Transverse colon (tissue), 4 donors: ENCODE results near the gene DLGAP1. TPM values are rescaled to one million over a fixed set of nuclear protein-coding genes. Genes with fewer than 3 reads are reported as not detected.
A peak's percentile ranks its signal among the peaks of the same experiment; 100 is the strongest.

ENCODE experiments used
- DNase-seq: peaks from one replicate; pipeline ENCODE4 v3.0.0-alpha.2; 2019
- H3K27ac ChIP-seq, 4 donors: fragments of 200-600 bp; sonication (generic); 2 replicates each; pipeline ENCODE4 v1.5.1; 2016 to 2018; ENCODE audit warnings: inconsistent platforms in 4 of 4
- H3K27me3 ChIP-seq: fragments of 200-600 bp; sonication (generic); 2 replicates; pipeline ENCODE4 v1.5.1; 2017; ENCODE audit warnings: inconsistent platforms
- H3K36me3 ChIP-seq, 4 donors: fragments of 200-600 bp; sonication (generic); 2 replicates each; pipeline ENCODE4 v1.5.1; 2017 to 2019; ENCODE audit warnings: inconsistent platforms in 4 of 4
- H3K4me1 ChIP-seq, 4 donors: fragments of 200-600 bp; sonication (generic); 2 replicates each; pipeline ENCODE4 v1.5.1; 2017 to 2020; ENCODE audit warnings: inconsistent platforms in 4 of 4
- H3K4me3 ChIP-seq, 4 donors: fragments of 200-600 bp; sonication (generic); 1 replicate in 1 of 4; 2 replicates in 3 of 4; pipeline versions ENCODE4 v1.5.1 to v1.6.1; 2017 to 2019; ENCODE audit warnings: inconsistent platforms in 4 of 4
- H3K9me3 ChIP-seq, 2 donors: fragments of 200-600 bp; sonication (generic); 2 replicates each; pipeline ENCODE4 v1.5.1; 2017 to 2019; ENCODE audit warnings: inconsistent platforms in 2 of 2
- CTCF ChIP-seq, 5 experiments: fragments of 200-600 bp in 3 of 5; fragments of 450-650 bp in 2 of 5; sonication (generic) in 3 of 5; IDR thresholded peaks; 1 replicate in 2 of 5; 2 replicates in 3 of 5; pipeline ENCODE4 v1.5.1; 2016 to 2017; ENCODE audit warnings: antibody characterized with exemption in 5 of 5, inconsistent platforms in 3 of 5, mild to moderate bottlenecking in 2 of 5, moderate library complexity in 1 of 5
- EP300 ChIP-seq: sonication (generic); formaldehyde crosslinking; IDR thresholded peaks from one replicate; pipeline ENCODE4 v1.6.1; 2017; ENCODE audit warnings: antibody characterized with exemption, low read depth
- POLR2A ChIP-seq: fragments of 450-650 bp; IDR thresholded peaks from one replicate; pipeline ENCODE4 v1.6.1; 2016; ENCODE audit warnings: antibody characterized with exemption, mild to moderate bottlenecking, moderate library complexity
- POLR2AphosphoS5 ChIP-seq, 3 donors: sonication (generic); formaldehyde crosslinking; IDR thresholded peaks; one replicate each; pipeline ENCODE4 v1.6.1; 2016; ENCODE audit warnings: antibody characterized with exemption in 3 of 3
- WGBS, 2 donors: methylation state at CpG; one replicate each; pipeline ENCODE4 v1.1.5; 2018; ENCODE audit warnings: low coverage in 1 of 2; 5-methylcytosine and 5-hydroxymethylcytosine counted together
- in situ Hi-C, 4 donors: fragments of 200-750 bp; cut with MboI; loops; one replicate each; pipeline versions ENCODE4 v1.15.0 to v1.15.1; 2017; ENCODE audit warnings: low sequenced_read_pairs in 3 of 4, low pct_ligation_motif_present in 1 of 4, low pct_unique_long_range_greater_than_20kb in 1 of 4
- intact Hi-C: fragments of 100-400 bp; cut with DNase I; formaldehyde crosslinking; loops from one replicate; pipeline ENCODE4 v1.15.1; 2023; ENCODE audit warnings: low total_unique reads
- total RNA-seq, 4 donors: library from RNA; depleted of rRNA; stranded (reverse); fragments of >200 nt; gene quantifications; one replicate each; pipeline ENCODE4 v1.1.0, GENCODE V29; 2016

Gene DLGAP1
- total RNA-seq, 4 donors from 2014 or later: 2.7 to 7.2 (median 3.3) TPM

DNA sequence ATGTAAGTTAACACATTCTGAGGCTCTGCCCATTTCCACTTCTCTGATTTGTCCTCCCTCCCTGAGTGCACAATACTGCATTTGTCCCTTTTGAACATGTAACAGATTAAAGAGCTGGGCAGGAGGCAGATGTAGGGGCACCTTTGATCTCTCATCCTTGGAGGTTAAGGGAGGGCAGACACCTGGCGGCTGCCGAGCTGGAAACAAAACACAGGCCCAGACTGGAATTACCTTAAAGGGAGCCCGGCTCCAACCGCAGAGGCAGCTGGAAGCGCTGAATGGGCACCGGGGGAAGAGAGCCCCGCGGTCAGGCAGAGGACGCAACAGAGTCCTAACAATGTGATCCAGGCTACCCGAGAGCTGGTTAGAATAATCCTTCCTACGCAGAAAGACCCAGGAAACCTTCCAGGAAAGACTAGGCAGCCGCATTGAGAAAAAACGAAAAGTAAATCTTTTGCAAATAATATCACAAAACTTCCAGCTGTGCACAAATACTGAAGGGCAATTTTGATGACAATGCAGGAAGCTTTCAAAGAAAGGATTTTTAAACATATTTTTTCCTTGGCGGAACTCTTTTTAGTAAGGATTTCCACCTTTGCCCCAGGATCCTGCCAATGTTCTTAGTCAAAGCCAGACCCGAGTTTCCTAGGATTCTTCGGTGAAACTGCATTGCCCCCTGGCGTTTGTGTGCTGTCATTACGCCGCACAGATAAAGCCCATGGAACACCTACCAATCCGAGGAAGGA lies 789.2 kb downstream of the DLGAP1 start:
- no peaks in the 10 kb centered on the region for H3K27me3 ChIP-seq
- no peaks in the 10 kb centered on the region for H3K9me3 ChIP-seq
- intact Hi-C loops (loop anchor here (5.0 kb wide), 2 partner anchors 214 to 379 kb away; partner anchors contain the start of gene TGIF1), in situ Hi-C loops (loop anchor here (5.0 to 10.0 kb wide), 4 partner anchors 71 to 391 kb away; no protein-coding TSS in a partner anchor)
- peak; percentile 88 for DNase-seq
- no peaks in the 10 kb centered on the region for H3K36me3 ChIP-seq
- H3K4me3 ChIP-seq: peak overlapping the region in 3 of 4 donors; percentile 5 to 33 (median 11)
- WGBS, 2 donors: 0 to 12% methylated on average over 1 to 20 of the region's 20 CpGs
- peak overlapping the region; percentile 78 to 84 (median 82) for H3K27ac ChIP-seq
- TF ChIP-seq CTCF (IDR thresholded peaks at IDR 0.05) (peak; percentile 91 to 98 (median 92)), POLR2A (no peak)
- H3K4me1 ChIP-seq: peaks cover 0 to 27% (median 11%) of the 10 kb centered on the region in 4 donors

DNA sequence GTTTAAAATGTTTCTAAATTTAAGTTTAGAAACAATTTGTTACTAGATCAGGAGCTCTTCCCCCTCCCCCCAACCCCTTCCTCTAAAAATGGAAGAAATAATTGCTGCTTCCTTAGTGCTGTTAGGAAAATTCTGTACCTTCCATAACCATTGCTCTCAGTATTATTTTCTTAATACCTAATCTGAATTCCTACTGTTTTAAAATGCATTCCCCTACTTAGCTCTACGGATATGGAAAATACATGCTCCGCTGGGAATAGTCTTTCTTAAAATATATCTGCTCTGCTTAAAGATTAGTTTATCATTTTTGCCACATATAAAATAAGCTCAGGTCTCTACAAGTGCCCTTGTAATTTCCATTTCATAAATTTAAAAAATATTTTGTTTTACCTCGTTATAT lies 789.9 kb downstream of the DLGAP1 start:
- Histone ChIP-seq H3K4me1 (peaks cover 0 to 22% (median 9%) of the 10 kb centered on the region in 4 donors), H3K36me3 (no peaks in the 10 kb centered on the region), H3K27me3 (no peaks in the 10 kb centered on the region), H3K4me3 (no peak overlapping the region), H3K9me3 (no peaks in the 10 kb centered on the region), H3K27ac (peak overlapping the region; percentile 78 to 84 (median 82))
- intact Hi-C loops (loop anchor here (5.0 kb wide), 2 partner anchors 213 to 378 kb away; partner anchors contain the start of gene TGIF1), in situ Hi-C loops (loop anchor here (5.0 to 10.0 kb wide), 4 partner anchors 70 to 390 kb away; no protein-coding TSS in a partner anchor)
- whole genome bisulfite sequencing, 2 donors: 74 to 82% methylated on average over 3 of the region's 3 CpGs
- DNase-seq: no peak
- TF ChIP-seq POLR2AphosphoS5 (IDR thresholded peaks at IDR 0.05) (no peak), CTCF (IDR thresholded peaks at IDR 0.05) (no peak)

DNA sequence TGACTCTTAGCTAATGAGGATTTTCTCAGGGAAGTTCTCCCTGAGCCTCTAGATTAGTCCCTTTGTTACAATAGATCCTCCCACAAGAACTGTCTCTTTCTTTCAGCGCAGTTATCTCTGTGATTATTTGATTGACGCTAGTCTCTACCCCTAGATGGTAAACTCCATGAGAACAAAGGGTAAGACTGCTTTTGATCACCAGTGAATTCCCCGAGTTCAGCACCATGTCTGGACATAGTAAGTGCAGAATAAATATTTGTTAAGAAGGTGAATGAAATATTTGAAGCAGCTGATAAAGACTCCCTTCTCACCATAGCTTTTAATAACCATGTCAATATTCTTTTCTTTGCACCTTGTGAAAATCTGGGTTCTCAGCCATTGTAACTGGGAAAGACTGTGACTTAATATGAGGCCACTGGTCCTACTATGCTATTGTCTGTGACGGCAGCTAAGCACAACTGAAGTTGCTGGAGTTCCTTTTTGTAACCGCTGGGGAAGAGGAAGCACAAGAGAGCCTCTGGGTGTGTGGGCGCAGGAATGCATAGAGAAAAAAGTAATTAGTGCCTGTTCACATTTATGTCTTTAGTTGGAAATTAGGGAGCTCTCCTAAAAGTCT lies 790.4 kb downstream of the DLGAP1 start:
- intact Hi-C loops (loop anchor here (5.0 kb wide), 2 partner anchors 212 to 377 kb away; partner anchors contain the start of gene TGIF1), in situ Hi-C loops (loop anchor here (5.0 to 10.0 kb wide), 4 partner anchors 70 to 390 kb away; no protein-coding TSS in a partner anchor)
- H3K27ac ChIP-seq: peak overlapping the region in 2 of 4 donors; percentile 83 to 84
- no peak for TF ChIP-seq EP300
- no peak for TF ChIP-seq CTCF (IDR thresholded peaks at IDR 0.05)
- TF ChIP-seq POLR2A: no peak
- no peak for TF ChIP-seq POLR2AphosphoS5 (IDR thresholded peaks at IDR 0.05)
- WGBS, 2 donors: 51 to 70% methylated on average over 4 to 6 of the region's 6 CpGs
- no peak for DNase-seq
- peaks cover 0 to 22% (median 9%) of the 10 kb centered on the region in 4 donors for H3K4me1 ChIP-seq
- H3K9me3 ChIP-seq: no peaks in the 10 kb centered on the region
- H3K4me3 ChIP-seq: no peak overlapping the region
- H3K27me3 ChIP-seq: no peaks in the 10 kb centered on the region
- no peaks in the 10 kb centered on the region for H3K36me3 ChIP-seq

DNA sequence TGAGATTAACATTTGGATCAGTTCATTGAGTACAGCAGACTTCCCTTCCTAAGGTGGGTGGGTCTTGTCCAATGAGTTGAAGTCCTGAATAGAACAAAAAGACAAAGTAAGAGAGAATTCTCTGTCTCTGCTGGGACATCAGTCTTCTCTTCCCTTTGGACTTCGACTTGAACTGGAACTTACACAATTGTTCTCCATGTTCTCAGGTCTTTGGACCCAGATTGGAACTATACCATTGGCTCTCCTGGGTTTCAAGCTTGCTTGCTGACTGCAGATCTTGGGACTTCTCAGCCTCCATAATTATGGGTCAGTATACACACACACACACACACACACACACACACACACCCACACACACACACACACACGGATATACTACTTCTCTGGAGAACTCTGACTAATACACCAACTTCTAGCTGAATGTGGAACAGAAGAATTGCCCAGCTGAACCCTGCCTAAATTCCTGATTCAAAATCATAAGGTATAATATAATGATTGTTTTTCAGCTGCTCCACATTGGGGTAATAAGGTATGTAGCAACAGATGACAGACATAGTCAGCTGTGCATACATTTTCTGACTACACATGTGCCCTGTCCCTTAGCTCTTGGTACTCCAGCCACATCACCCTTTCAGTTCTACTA lies 791.1 kb downstream of the DLGAP1 start:
- intact Hi-C loops (no loop called here), in situ Hi-C loops (loop anchor here (10.0 kb wide), 3 partner anchors 69 to 389 kb away; no protein-coding TSS in a partner anchor)
- Histone ChIP-seq H3K9me3 (no peaks in the 10 kb centered on the region), H3K27ac (peak overlapping the region in 1 of 4 donors; percentile 84), H3K4me3 (no peak overlapping the region), H3K36me3 (no peaks in the 10 kb centered on the region), H3K27me3 (no peaks in the 10 kb centered on the region), H3K4me1 (peaks cover 0 to 22% (median 9%) of the 10 kb centered on the region in 4 donors)
- 77% methylated on average over 2 of the region's 2 CpGs; no CpG with 5 or more reads in 1 of the 2 donors for WGBS, 2 donors
- no peak for TF ChIP-seq CTCF (IDR thresholded peaks at IDR 0.05)
- DNase-seq: no peak
